CD14-positive monocyte (primary cell): ENCODE results near the gene SCAF4. TPM values are rescaled to one million over a fixed set of nuclear protein-coding genes. Genes with fewer than 3 reads are reported as not detected.

Source experiments
- DNase-seq, 3 donors: peaks; one replicate each; pipeline ENCODE4 v3.0.0-alpha.2; 2011 to 2022
- H2AFZ ChIP-seq: 2 replicates; pipeline ENCODE4 v1.6.0; 2012; ENCODE audit warnings: mild to moderate bottlenecking, low read depth, low read length, inconsistent platforms; ENCODE audit not compliant: insufficient read depth, poor library complexity, severe bottlenecking
- H3K27ac ChIP-seq, 2 donors: 1 replicate in 1 of 2; 2 replicates in 1 of 2; pipeline ENCODE4 v1.5.1; 2012 to 2013; ENCODE audit warnings: low read length in 2 of 2, control low read depth in 1 of 2, inconsistent platforms in 1 of 2, low read depth in 1 of 2, mild to moderate bottlenecking in 1 of 2
- H3K27me3 ChIP-seq, 2 donors: one replicate each; pipeline versions ENCODE4 v1.6.0 to v1.6.1; 2011 to 2013; ENCODE audit warnings: low read length in 2 of 2; ENCODE audit not compliant: control insufficient read depth in 2 of 2, insufficient read depth in 2 of 2
- H3K36me3 ChIP-seq, 2 donors: replicated peaks in 1 of 2; 1 replicate in 1 of 2; 2 replicates in 1 of 2; pipeline versions ENCODE4 v1.5.1 to v1.6.1; 2012 to 2013; ENCODE audit warnings: low read length in 2 of 2, control low read depth in 1 of 2, inconsistent platforms in 1 of 2, mild to moderate bottlenecking in 1 of 2; ENCODE audit not compliant: insufficient read depth in 2 of 2, control insufficient read depth in 1 of 2
- H3K4me1 ChIP-seq, 2 donors: 1 replicate in 1 of 2; 2 replicates in 1 of 2; pipeline versions ENCODE4 v1.5.1 to v1.6.1; 2012 to 2013; ENCODE audit warnings: low read length in 2 of 2, control low read depth in 1 of 2, inconsistent platforms in 1 of 2, mild to moderate bottlenecking in 1 of 2, moderate library complexity in 1 of 2; ENCODE audit not compliant: insufficient read depth in 2 of 2, control insufficient read depth in 1 of 2
- H3K4me2 ChIP-seq: replicated peaks from 2 replicates; pipeline ENCODE3; 2012; ENCODE audit warnings: low read length, moderate library complexity, mild to moderate bottlenecking; ENCODE audit not compliant: poor library complexity, severe bottlenecking; ENCODE audit errors: extremely low read depth
- H3K4me3 ChIP-seq, 3 experiments: fragments of 200-600 bp in 1 of 3; sonication (generic) in 1 of 3; replicated peaks in 1 of 3; 1 replicate in 2 of 3; 2 replicates in 1 of 3; pipeline ENCODE4 v1.5.1; 2011 to 2013; ENCODE audit warnings: low read length in 3 of 3, mild to moderate bottlenecking in 3 of 3, control low read depth in 2 of 3, low read depth in 2 of 3, inconsistent platforms in 1 of 3, moderate library complexity in 1 of 3
- H3K79me2 ChIP-seq: 2 replicates; pipeline ENCODE4 v1.6.0; 2012; ENCODE audit warnings: mild to moderate bottlenecking, control low read depth, inconsistent platforms, low read length, moderate library complexity; ENCODE audit not compliant: insufficient read depth
- H3K9ac ChIP-seq: 2 replicates; pipeline ENCODE4 v1.6.0; 2017; ENCODE audit warnings: low read length, mild to moderate bottlenecking; ENCODE audit not compliant: insufficient read depth, poor library complexity, severe bottlenecking
- H3K9me3 ChIP-seq, 2 donors: replicated peaks in 1 of 2; 1 replicate in 1 of 2; 2 replicates in 1 of 2; pipeline versions ENCODE4 v1.5.1 to v1.6.1; 2012 to 2013; ENCODE audit warnings: low read length in 2 of 2, control low read depth in 1 of 2; ENCODE audit not compliant: control insufficient read depth in 1 of 2, insufficient read depth in 1 of 2
- H4K20me1 ChIP-seq: 2 replicates; pipeline ENCODE4 v1.6.0; 2012; ENCODE audit warnings: mild to moderate bottlenecking, low read length, control low read depth, moderate library complexity; ENCODE audit not compliant: insufficient read depth
- H3K27ac Mint-ChIP-seq, 7 donors: one replicate each; pipeline ENCODE4 v1.8.0; 2020; ENCODE audit warnings: mild to moderate bottlenecking in 7 of 7, mixed read lengths in 7 of 7, moderate library complexity in 6 of 7, inconsistent platforms in 2 of 7
- H3K27me3 Mint-ChIP-seq, 3 donors: one replicate each; pipeline ENCODE4 v1.8.0; 2021 to 2022; ENCODE audit warnings: low read depth in 3 of 3, mild to moderate bottlenecking in 3 of 3, mixed read lengths in 3 of 3, moderate library complexity in 3 of 3, inconsistent platforms in 1 of 3
- H3K36me3 Mint-ChIP-seq, 2 donors: one replicate each; pipeline ENCODE4 v1.8.0; 2020; ENCODE audit warnings: mixed read lengths in 2 of 2, inconsistent platforms in 1 of 2, mild to moderate bottlenecking in 1 of 2
- H3K4me1 Mint-ChIP-seq: one replicate; pipeline ENCODE4 v1.8.0; 2020; ENCODE audit warnings: mild to moderate bottlenecking, mixed read lengths
- H3K4me3 Mint-ChIP-seq, 2 donors: one replicate each; pipeline ENCODE4 v1.8.0; 2020; ENCODE audit warnings: mild to moderate bottlenecking in 2 of 2, mixed read lengths in 2 of 2, moderate library complexity in 1 of 2
- H3K9me3 Mint-ChIP-seq, 7 donors: one replicate each; pipeline ENCODE4 v1.8.0; 2020 to 2022; ENCODE audit warnings: mixed read lengths in 7 of 7, mild to moderate bottlenecking in 6 of 7, moderate library complexity in 6 of 7, inconsistent platforms in 2 of 7
- WGBS: methylation state at CpG from one replicate; pipeline ENCODE4 v1.1.5; 2013; ENCODE audit warnings: missing lambda C conversion rate; ENCODE audit not compliant: insufficient coverage; 5-methylcytosine and 5-hydroxymethylcytosine counted together
- intact Hi-C, 2 donors: fragments of 100-400 bp; cut with micrococcal nuclease; formaldehyde crosslinking; loops; one replicate each; pipeline versions ENCODE4 v1.15.0 to v1.15.1; 2023
- polyA plus RNA-seq, 3 donors: library from polyadenylated mRNA; depleted of rRNA in 1 of 3; unstranded in 2 of 3; stranded (reverse) in 1 of 3; fragments of 300-500 nt in 2 of 3; fragments of >200 nt in 1 of 3; fragmentation: Illumina TruSeq in 2 of 3; gene quantifications; 1 replicate in 2 of 3; 2 replicates in 1 of 3; pipeline ENCODE4 v1.2.3, GENCODE V29; 2012 to 2021
- TF ChIP-seq, protein P1 (sequence below): fragments of 200-600 bp; IDR thresholded peaks from one replicate; pipeline ENCODE4 v1.8.0; 2022; ENCODE audit warnings: antibody characterized with exemption, mild to moderate bottlenecking

SCAF4 gene
- polyA plus RNA-seq, 3 donors, result 4.6 to 28.7 (median 11.3) TPM

DNA sequence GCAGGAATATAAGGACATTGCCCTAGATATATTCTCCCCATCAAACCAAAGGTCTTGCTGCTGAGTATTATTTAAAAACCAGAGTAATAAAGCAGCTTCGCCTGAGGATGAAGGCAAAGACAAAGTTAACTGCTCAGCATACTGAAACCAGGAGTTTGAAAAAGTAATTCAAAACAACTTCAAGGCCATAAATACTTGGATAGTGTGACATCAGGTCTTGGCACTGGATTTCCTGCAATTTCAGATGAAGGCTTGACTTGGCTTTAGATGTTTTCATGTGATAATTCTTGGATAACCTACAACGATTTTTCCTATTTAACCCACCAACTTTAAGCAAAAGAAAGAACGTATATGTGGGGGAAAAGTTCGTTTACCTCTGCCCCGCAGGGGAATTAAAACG is 61.8 kb downstream of the SCAF4 start:
- no peak for DNase-seq
- Histone ChIP-seq H3K36me3 (peaks cover 25 to 82% of the 10 kb centered on the region in 2 donors), H3K9ac (no peak overlapping the region), H4K20me1 (peaks cover 9% of the 10 kb centered on the region), H3K4me2 (no peak overlapping the region), H2AFZ (no peak overlapping the region), H3K9me3 (no peaks in the 10 kb centered on the region), H3K4me3 (no peak overlapping the region), H3K4me1 (peaks cover 2 to 11% of the 10 kb centered on the region in 2 donors), H3K79me2 (no peaks in the 10 kb centered on the region), H3K27ac (no peak overlapping the region), H3K27me3 (no peaks in the 10 kb centered on the region)
- TF ChIP-seq, protein P1, sequence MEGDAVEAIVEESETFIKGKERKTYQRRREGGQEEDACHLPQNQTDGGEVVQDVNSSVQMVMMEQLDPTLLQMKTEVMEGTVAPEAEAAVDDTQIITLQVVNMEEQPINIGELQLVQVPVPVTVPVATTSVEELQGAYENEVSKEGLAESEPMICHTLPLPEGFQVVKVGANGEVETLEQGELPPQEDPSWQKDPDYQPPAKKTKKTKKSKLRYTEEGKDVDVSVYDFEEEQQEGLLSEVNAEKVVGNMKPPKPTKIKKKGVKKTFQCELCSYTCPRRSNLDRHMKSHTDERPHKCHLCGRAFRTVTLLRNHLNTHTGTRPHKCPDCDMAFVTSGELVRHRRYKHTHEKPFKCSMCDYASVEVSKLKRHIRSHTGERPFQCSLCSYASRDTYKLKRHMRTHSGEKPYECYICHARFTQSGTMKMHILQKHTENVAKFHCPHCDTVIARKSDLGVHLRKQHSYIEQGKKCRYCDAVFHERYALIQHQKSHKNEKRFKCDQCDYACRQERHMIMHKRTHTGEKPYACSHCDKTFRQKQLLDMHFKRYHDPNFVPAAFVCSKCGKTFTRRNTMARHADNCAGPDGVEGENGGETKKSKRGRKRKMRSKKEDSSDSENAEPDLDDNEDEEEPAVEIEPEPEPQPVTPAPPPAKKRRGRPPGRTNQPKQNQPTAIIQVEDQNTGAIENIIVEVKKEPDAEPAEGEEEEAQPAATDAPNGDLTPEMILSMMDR, result no peak
- Mint-ChIP-seq H3K27ac (no peak overlapping the region), H3K27me3 (no peaks in the 10 kb centered on the region), H3K9me3 (no peaks in the 10 kb centered on the region), H3K4me1 (peaks cover 22% of the 10 kb centered on the region), H3K36me3 (peaks cover 45 to 48% of the 10 kb centered on the region in 2 donors), H3K4me3 (no peak overlapping the region)
- no CpG with 5 or more reads among the region's 6 CpGs for WGBS
- intact Hi-C loops, result no loop called here

DNA sequence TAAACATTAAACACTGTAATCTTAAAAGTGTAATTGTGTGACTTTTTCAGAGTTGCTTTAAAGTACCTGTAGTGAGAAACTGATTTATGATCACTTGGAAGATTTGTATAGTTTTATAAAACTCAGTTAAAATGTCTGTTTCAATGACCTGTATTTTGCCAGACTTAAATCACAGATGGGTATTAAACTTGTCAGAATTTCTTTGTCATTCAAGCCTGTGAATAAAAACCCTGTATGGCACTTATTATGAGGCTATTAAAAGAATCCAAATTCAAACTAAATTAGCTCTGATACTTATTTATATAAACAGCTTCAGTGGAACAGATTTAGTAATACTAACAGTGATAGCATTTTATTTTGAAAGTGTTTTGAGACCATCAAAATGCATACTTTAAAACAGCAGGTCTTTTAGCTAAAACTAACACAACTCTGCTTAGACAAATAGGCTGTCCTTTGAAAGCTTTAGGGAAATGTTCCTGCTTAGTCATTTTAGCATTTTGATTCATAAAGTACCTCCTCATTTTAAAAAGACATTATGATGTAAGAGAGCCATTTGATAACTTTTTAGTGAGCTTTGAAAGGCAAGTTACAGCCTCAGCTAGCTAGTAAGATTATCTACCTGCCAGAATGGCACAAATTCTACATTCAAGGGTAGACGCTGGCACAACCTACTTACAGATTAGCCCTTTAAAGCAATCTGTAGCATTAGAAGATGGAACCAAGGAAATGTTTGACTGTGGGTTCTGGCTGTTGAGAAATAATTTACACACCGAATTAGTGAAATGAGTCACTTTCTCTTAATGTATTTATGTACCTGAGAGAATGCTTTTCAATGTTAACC is 63.0 kb downstream of the SCAF4 start:
- H3K27me3 ChIP-seq, result no peaks in the 10 kb centered on the region
- 20% methylated on average over 1 of the region's 2 CpGs for WGBS
- H3K4me3 Mint-ChIP-seq, result no peak overlapping the region
- intact Hi-C loops, result no loop called here
- H3K9me3 Mint-ChIP-seq, result no peaks in the 10 kb centered on the region
- H3K27me3 Mint-ChIP-seq, result no peaks in the 10 kb centered on the region
- no peaks in the 10 kb centered on the region for H3K79me2 ChIP-seq
- no peak overlapping the region for H2AFZ ChIP-seq
- peaks cover 53 to 55% of the 10 kb centered on the region in 2 donors for H3K36me3 Mint-ChIP-seq
- peak overlapping the region in 3 of 7 donors; percentile 38 to 63 (median 57) for H3K27ac Mint-ChIP-seq
- H3K4me1 Mint-ChIP-seq, result peaks cover 24% of the 10 kb centered on the region
- H3K4me1 ChIP-seq, result peaks cover 2 to 11% of the 10 kb centered on the region in 2 donors
- H3K4me3 ChIP-seq, result no peak overlapping the region
- no peaks in the 10 kb centered on the region for H3K9me3 ChIP-seq
- H4K20me1 ChIP-seq, result peaks cover 9% of the 10 kb centered on the region
- no peak overlapping the region for H3K4me2 ChIP-seq
- no peak overlapping the region for H3K9ac ChIP-seq
- DNase-seq, result peak in 1 of 3 donors; percentile 10
- TF ChIP-seq, protein P1, result no peak
- peaks cover 26 to 93% of the 10 kb centered on the region in 2 donors for H3K36me3 ChIP-seq
- peak overlapping the region in 1 of 2 donors; percentile 46 for H3K27ac ChIP-seq
